HG03095 (cell line): ENCODE data around the gene NDRG3.
"Not testable (repeated sequence)": the region's sequence is repeated elsewhere in the genome, so short reads cannot be mapped to it uniquely, and the experiment has no call there.

ENCODE experiments used
- ATAC-seq: cut with Tn5 transposase; IDR thresholded peaks from one replicate; pipeline ENCODE4 v1.9.1; 2021; ENCODE audit warnings: moderate library complexity; ENCODE audit not compliant: unreplicated experiment

Gene NDRG3

DNA sequence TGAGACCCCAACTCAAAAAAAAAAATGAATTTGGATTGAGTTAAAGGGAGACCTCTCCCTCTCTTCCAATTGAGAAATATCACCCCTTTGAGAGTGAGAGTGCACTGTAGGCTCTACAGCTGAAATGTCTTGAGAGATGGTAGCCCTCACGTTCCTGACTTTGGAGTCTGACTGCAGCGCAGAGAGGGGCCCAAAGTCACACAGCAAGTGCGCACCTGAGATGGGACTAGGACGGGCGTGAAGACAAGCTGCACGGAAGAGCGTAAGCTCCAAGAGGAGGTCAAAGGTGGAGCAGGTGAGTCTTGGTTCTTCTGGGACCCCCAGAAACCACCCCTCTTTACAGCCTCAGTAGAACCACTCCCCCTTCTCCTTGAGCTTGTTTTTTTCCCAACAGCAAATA lies 100.5 kb downstream of the NDRG3 start:
- ATAC-seq, result no peak

DNA sequence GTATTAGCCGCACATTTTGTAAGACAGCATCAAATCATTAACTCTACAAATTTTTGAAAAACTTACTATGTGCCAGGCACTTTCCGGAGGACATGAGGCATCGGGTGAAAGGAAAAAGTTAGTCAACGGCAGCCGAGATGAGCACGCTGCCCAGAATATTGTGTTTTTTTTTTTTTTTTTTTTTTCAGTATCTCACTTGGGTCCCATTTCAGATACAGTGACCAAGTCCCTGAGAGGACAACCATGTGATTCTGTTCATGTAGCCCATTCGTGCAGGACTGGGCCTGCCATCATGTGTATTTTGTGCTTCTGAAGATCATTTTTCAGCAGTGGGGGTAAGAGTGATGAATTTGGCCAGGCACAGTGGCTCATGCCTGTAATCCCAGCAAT lies 101.2 kb downstream of the NDRG3 start:
- no peak for ATAC-seq

DNA sequence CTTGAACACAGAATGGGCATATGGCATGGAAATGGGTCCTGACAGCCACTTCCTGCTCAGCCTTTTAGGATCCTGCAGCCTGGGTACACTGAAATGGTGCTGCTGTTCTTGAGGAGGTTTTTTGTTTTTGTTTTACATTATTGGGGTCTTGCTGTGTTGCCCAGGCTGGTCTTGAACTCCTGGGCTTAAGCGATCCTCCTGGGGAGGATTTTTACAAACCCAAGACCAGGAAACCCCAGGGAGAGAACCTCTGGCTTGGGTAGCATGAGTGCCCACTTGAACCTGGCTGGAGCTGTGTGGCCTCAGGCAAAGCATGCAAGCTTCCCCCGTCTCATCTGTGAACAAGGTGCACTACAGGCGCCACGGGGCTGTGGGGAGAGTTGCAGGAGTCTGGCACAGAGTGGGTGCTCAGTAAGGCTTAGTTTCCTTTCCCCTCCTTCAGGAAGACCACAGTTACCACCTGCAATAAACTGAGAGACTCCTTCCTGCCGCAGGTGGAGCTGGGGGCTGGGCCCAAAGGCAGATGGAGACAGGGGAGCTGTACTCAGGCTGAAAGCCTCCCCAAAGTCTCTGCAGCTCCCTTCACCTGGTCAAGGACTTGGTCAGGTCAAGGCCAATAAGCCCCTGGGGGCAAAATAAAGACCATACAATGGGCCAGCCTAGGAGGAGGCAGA lies 101.7 kb downstream of the NDRG3 start:
- ATAC-seq, result no peak

DNA sequence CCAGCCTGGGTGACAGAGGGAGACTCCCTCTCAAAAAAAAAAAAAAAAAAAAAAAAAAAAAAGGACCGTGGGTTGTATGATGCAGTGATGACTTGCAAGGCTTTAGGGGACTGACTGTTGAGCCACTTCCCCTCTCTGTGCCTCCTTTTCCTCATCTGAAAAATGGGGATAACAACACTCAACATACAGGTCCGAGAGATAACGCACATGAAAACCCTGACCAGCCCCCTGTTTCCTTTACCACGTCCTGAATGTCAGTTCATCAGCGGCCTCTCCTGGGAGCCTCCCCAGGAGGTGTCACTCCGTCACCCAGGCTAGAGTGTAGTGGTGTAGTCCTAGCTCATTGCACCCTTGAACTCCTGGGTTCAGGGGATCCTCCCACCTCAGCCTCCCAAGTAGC lies 103.8 kb downstream of the NDRG3 start:
- ATAC-seq, result no peak

DNA sequence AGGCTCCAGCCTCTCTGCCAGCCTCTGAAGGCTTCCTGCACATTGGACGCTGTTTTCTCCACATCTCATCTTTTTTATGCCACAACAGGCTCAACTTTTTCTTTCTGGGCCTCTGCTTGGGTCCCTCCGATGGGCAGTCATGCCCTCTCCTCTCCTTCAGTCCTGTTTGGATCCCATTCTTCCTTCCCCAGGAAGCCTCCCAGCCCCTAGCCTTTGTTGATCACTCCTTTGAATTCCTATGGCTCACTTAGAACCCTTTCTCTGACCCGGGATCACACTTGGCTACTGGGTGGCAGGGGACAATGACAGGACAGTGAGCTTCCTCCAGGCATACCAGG lies 104.4 kb downstream of the NDRG3 start:
- ATAC-seq, result no peak

DNA sequence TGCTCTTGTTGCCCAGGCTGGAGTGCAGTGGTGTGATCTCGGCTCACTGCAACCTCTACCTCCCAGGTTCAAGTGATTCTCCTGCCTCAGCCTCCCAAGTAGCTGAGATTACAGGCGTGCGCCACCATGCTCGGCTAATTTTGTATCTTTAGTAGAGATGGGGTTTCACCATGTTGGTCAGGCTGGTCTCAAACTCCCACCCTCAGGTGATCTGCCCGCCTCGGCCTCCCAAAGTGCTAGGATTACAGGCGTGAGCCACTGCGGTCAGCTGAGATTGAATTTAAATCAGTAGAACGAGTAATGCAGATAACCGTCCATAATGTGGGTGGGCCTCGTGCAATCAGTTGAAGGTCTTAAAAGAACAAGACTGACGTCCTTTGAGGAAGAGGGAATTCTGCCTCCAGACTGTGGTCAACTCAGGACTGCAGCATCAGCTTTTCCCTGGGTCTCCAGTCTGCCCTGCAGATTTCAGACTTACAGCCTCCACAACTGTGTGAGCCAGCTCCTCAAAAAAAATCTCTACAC lies 107.0 kb downstream of the NDRG3 start:
- ATAC-seq, result not testable (repeated sequence)

DNA sequence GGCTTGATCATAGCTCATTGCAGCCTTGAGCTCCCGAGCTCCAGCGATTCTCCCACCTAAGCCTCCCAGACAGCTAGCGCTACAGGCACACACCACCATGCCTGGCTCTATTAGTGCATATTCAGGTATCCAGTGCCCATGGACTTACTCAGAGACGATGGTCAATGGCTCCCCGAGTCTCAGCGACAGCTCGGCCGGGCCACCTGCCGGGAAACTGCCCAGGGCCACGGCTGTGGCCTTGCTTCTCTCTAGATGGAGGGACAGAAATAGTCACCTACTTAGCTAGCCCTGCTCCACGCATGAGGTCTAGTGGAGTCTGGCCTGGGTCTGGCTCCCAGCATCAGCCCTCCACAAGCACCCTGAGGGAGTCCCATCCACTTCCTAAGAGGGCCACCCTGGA lies 111.5 kb downstream of the NDRG3 start:
- no peak for ATAC-seq

DNA sequence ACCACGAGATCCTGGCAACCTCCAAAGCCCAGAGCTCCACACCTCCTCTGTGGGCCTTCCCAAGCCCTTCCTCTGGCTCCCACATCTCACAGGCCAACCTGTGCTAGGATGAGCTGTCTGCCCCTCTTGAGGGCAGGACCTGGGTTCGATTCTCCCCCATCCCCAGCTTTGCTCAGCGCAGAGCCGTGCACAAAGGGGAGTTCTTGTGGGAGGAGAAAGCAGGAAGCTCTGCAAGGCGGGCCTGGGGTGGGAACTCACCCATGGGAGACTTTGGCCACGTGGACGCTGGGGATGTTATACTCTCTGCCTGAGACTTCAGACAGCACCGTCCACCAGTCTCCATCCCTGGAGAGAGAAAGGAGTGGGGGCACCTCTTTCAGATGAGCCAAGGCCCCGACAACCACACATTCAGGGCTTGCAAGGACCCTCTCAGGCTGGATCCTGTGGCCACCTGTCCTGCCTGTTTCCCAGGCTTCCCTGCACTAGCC lies 112.6 kb downstream of the NDRG3 start:
- ATAC-seq, result no peak

DNA sequence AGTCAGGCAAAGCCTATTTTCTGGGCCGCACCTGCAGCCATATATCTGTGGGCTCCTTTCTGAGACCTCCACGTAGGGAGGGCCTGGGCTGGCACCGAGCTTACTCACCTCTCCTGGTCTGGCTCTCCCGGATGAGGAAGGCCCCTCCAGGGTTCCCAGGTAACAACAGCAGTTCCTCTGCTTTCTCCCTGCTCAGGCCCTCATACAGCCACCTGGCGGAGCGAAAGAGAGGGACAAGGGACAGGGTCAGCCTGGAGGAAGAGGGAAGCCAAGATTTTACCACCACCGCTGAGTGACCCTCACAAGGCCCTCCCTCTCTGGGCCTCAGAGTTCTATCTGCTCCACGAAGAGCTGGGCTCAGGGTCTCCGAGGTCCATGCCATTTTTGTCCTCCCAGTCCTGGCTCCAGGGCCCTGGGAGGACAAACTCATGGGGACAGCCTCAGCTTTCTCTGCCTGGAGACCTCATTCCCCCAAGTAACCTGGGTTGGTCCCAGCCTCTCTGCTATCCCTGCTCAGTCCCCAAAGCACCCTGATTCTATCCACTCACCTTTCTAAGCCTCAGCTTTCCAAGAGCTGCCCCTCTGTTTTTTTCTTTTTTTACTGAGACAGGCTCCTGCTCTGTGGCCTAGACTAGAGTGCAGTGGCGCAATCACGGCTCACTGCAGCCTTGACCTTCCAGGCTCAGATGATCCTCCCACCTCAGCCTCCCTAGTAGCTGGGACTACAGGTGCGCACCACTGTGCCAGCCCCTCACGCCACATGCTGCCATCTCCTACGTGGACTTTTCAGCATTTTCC lies 113.2 kb downstream of the NDRG3 start:
- ATAC-seq, result no peak

DNA sequence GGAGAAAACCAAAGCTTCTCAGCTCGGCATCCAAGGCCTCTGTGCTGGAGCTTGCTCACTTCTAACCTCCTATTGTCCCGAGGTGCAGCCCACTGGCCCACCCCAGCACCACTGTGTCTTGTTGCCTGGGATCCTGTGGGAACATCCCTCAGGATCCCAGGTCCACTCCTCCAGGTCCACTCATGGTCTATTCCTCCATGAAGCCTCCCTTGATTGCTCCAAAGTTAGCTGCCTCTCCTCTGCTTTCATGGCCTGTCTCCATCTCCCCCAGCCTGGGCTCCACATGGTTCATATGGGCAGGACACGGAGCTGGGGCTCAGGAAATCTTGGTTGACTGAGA lies 113.8 kb downstream of the NDRG3 start:
- ATAC-seq, result no peak

DNA sequence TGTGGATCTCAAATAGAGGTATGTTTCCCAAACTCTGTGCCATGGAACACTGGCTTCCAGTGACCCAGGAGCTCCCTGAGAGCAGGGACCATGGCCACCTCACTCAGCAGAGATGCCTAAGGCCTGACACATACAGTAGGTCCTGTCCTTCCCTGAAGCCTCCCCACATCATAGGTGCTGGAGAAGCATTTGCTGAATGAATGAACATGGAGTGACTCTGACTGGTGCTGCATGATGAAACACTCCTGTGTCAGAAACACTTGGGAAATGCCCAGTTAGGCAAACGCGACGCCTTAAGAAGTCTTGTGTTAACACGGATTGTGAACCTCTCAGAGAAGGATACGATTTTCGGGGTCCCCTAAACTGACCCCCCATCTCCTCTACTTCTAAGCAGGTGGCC lies 114.2 kb downstream of the NDRG3 start:
- ATAC-seq, result no peak

DNA sequence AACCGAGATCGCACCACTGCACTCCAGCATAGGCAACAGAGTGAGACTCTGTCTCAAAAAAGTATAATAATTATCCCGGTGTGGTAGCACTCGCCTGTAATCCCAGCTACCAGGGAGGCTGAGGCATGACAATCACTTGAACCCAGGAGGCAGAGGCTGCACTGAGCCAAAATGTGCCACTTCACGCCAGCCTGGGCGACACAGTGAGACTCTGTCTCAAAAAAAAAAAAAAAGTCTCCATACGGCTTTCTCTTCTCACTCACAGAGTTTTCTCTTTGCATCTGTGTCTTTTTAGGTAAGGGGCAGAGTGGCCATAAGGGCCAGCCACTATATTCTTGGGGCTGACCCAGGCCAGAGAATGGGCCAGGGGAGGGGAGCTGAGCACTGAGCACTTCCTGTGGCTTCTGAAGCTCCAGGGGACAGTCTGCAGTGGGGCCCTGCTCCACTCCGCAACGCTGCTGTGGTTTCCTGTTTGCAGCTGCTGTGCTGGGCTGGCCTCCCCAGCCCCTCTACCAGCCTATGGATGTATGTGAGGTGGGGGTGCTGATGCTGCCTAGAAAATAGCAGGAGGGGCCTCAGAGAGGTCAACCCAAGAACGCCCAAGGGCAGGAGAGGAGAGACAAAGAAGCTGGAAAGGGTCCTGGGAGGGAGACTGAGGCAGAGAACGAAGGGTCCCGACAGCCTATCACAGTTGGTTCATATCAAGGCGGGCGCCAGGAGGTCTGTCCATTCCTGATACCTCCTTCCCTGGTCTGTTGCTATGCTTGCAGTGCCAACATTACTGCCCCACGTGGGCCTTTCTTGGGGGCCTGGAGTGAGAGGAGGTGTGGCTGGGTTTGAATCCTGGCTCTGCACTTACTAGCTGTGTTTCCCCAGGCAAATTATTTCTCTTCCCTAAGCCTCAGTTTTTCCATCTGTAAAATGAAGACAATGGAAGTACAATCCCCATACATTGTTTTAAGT lies 115.9 kb downstream of the NDRG3 start:
- peak; percentile 54 for ATAC-seq

DNA sequence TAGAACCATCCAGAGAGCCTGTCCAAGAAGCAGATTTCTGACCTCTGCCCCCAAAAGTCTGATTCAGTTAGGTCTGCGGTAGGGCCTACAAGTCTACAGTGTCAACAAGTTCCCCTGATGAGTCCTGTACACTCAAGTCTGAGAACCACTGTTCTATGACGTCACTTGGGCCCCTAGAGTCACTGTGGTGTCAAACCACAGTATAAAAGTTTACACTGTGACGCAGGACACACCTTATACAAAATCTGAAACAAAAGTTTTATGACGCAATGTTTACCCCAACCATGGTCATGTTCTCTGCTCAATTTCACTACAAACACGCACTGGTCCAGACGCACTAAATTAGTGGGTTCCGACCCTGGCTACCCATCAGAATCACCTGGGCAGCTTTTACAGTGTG lies 117.8 kb downstream of the NDRG3 start:
- no peak for ATAC-seq

DNA sequence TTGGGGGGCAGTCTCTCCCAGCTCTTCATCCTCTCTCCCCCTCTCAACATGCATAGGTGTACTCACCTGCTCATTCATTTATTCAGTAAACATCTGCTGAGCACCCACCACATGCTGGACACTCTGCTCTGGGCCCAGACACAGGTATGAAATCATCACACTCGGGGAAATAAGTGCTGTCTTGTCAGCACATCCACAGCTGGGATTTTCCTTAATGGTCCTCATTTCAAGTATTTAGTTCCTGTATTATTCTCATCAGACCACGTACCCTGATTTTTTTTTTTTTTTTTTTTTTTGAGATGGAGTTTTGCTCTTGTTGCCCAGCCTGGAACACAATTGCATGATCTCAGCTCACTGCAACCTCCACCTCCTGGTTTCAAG lies 121.0 kb downstream of the NDRG3 start:
- ATAC-seq, result no peak

DNA sequence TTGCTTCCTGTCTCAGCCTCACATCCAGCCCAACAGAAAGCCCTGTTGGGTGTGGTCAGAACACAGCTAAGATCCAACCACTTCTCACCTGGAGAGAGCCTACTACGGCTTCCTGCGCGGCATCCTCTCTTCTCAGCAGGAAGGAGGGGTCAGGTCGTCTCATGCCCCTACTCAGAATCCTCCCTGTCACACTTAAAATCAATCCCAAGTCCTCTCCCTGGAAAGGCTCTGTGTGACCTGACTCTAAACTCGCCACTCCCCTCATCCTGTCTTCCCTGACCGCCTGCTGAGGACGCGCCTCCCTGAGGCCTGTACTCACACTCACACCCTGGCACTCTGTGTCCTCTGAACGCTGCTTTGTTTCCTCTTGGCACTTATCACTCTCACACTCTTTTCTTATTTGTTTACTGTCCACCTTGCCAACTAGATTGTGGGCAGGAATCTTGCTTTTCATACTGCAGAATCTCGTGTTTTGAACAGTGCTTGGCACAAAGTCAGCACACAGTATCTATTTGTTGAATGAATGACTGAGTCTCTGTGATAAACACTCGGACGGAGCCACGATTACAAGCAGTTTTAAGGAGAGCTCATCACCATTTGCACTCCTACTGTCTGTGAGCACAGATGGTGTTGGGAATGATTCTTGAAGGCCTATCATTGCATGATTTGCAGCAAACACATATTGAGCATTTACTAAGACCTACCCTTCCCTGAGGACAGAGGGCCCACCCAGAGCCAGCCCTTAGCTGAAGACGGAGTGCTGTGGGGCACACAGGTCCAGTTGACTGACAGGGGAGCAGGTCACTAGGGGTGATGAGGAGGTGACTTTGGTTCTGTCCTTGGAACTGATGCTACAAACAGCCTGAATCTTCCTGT lies 121.6 kb downstream of the NDRG3 start:
- ATAC-seq, result no peak

DNA sequence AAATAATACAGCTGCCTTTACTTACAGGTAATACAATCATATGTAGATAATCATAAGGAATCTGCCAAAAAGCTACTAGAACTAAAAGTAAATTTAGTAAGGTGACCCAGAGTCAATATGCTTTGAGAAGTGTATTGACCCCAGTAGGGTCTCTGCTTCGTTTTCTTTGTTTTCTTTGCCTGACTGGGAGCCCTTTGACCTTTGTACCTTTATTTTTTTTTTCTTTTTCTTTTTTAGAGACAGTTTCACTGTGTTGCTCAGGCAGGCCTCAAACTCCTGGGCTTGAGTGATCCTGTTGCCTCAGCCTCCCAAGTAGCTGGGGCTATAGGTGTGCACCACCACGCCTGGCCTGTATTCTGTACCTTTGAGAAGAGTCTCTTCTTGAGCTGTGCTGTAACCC lies 122.4 kb downstream of the NDRG3 start:
- no peak for ATAC-seq

DNA sequence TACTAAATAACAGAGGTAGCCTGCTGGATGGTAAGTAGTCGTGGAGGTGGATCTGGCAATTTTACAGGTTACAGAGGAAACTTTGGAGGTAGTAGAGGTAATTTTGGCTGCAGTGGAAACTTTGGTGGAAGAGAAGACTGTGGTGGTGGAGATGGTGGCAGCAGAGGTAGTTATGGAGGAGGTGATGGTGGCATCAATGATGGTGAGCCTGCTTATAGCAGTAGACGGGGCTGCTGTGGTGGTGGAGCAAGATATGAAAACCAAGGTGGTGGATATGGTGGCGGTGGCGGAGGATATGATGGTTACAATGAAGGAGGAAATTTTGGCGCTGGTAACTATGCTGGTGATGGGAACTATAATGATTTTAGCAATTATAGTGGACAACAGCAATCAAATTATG lies 125.0 kb downstream of the NDRG3 start:
- ATAC-seq, result no peak

DNA sequence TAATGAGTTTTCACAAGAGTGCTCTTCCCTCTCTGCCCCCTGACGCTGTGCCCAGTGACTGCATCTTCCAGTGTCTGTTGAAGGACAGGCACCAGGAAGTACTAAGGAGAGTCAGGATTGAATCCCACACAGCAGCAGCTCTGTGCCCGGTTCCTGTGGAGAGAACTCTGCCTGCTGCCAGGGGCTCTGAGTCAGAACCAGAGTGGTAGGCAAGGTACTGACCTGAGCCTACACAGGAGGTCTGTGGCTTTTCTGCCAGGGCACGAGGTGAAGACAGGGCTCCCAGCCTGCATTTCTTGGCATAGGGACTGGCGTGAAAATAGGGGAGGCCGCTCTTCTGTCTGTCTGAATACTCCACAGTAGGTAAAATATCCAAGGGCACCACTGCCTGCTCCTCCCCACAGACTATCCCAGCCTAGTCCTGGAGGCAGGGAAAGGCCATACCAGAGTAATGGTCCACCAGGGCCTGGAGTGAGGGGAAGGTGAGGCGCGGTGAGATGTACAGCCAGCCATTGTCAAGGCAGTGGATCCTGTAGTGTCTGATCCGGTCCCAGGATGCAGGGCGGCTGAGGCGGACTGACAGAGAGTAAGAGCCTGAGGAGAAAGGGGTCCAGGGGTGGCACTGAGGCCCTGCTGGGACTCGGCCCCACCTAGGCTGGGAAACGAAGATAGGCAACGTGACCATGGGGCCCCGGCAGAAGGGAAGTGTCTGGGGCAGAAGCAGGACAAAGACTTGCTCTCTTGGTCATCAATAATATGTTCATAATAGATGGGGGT lies 130.9 kb downstream of the NDRG3 start:
- ATAC-seq, result no peak

DNA sequence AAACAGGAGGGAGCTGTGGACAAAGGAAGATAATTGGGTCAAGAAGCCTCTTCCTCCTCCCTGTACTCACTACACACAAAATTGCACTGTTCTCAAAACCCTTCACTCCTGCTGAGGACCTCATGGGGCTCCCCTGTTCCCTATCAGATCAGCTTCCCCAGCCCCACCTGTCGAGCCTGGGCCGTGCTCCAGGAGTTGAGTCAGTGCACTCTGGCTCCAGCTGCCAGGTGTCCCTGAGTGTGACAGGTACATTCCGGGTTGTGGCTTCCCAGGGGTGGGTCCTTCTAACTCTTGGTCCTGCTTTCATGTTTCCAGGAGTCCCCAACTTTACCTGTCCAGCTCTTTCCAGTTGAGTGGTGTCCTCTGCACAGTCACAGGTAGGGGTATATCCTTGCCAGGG lies 131.9 kb downstream of the NDRG3 start:
- ATAC-seq, result no peak

DNA sequence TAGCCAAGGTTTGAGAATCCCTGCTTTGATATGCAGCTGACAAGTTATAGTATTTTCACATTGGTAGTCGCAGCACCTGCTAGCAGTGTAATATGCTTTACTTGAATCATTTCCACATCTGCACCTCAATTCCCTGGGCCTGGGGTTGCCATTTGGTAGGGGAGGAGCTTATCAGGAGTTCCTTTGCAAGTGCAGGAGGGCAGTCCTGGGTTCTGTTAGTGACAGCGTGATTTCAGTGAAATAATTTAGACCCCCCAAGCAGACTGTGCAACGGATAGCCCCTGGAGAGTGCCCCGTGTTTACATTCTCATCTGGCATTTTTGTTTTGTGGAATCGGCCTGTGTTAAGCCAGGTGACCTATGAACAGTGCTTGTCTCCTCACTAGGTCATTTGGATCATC lies 134.3 kb downstream of the NDRG3 start:
- ATAC-seq, result no peak
